GM20431 (cell line): ENCODE results near the gene IL20RB.
"Not testable (repeated sequence)": the region's sequence is repeated elsewhere in the genome, so short reads cannot be mapped to it uniquely, and the experiment has no call there.

Source experiments
- in situ Hi-C: fragments of 300-500 bp; cut with MseI, MboI; formaldehyde crosslinking; loops from one replicate; pipeline ENCODE4 v1.15.0; 2020; ENCODE audit warnings: low sequenced_read_pairs; ENCODE audit not compliant: unreplicated experiment

IL20RB gene

GRCh38 chr3:136982033-136982432, 24.2 kb downstream of the IL20RB start:
- in situ Hi-C loops: no loop called here

- in situ Hi-C loops: no loop called here
Measured at GRCh38 chr3:136982520-136983138, 24.8 kb downstream of the IL20RB start.

GRCh38 chr3:136984837-136985236, 27.1 kb downstream of the IL20RB start:
- in situ Hi-C loops: no loop called here

GRCh38 chr3:136987398-136987980, 29.7 kb downstream of the IL20RB start:
- in situ Hi-C loops: not testable (repeated sequence)

GRCh38 chr3:136988651-136989050, 30.9 kb downstream of the IL20RB start:
- in situ Hi-C loops: no loop called here

- in situ Hi-C loops: no loop called here
Measured at GRCh38 chr3:136989781-136990524, 32.2 kb downstream of the IL20RB start.

- in situ Hi-C loops: no loop called here
Measured at GRCh38 chr3:136990826-136991225, 33.0 kb downstream of the IL20RB start.

GRCh38 chr3:136992115-136992514, 34.3 kb downstream of the IL20RB start:
- in situ Hi-C loops: no loop called here

- in situ Hi-C loops: no loop called here
Measured at GRCh38 chr3:136994772-136995516, 37.2 kb downstream of the IL20RB start.

- in situ Hi-C loops: no loop called here
Measured at GRCh38 chr3:136995652-136996051, 37.9 kb downstream of the IL20RB start.

GRCh38 chr3:137000039-137000438, 42.3 kb downstream of the IL20RB start:
- in situ Hi-C loops: no loop called here

- in situ Hi-C loops: not testable (repeated sequence)
Measured at GRCh38 chr3:137007376-137007775, 49.6 kb downstream of the IL20RB start.

GRCh38 chr3:137008131-137008530, 50.3 kb downstream of the IL20RB start:
- in situ Hi-C loops: no loop called here

GRCh38 chr3:137008976-137009375, 51.2 kb downstream of the IL20RB start:
- in situ Hi-C loops: no loop called here

GRCh38 chr3:137010137-137010536, 52.4 kb downstream of the IL20RB start:
- in situ Hi-C loops: loop anchor here (10.0 kb wide), 2 partner anchors 255 to 935 kb away; partner anchors contain the start of gene STAG1

GRCh38 chr3:137011153-137011552, 53.4 kb downstream of the IL20RB start:
- in situ Hi-C loops: loop anchor here (10.0 kb wide), 2 partner anchors 256 to 936 kb away; partner anchors contain the start of gene STAG1

- in situ Hi-C loops: loop anchor here (10.0 kb wide), 2 partner anchors 257 to 937 kb away; partner anchors contain the start of gene STAG1
Measured at GRCh38 chr3:137012097-137012501, 54.3 kb downstream of the IL20RB start.

- in situ Hi-C loops: loop anchor here (10.0 kb wide), 2 partner anchors 259 to 939 kb away; partner anchors contain the start of gene STAG1
Measured at GRCh38 chr3:137013951-137014688, 56.3 kb downstream of the IL20RB start.

- in situ Hi-C loops: loop anchor here (10.0 kb wide), 2 partner anchors 263 to 943 kb away; partner anchors contain the start of gene STAG1
Measured at GRCh38 chr3:137017316-137017715, 59.5 kb downstream of the IL20RB start.

GRCh38 chr3:137020315-137020714, 62.5 kb downstream of the IL20RB start:
- in situ Hi-C loops: no loop called here
